SK-N-SH (cell line): ENCODE data around the gene GPRC5A.
"Not testable (repeated sequence)": the region's sequence is repeated elsewhere in the genome, so short reads cannot be mapped to it uniquely, and the experiment has no call there.

ENCODE experiments used
- EZH2phosphoT487 ChIP-seq: fragments of 200-600 bp; sonication (generic); IDR thresholded peaks from 2 replicates; pipeline ENCODE4 v1.6.1; 2017; ENCODE audit warnings: low read depth, mixed run types, mild to moderate bottlenecking, antibody characterized with exemption, moderate library complexity, borderline replicate concordance
- GABPA ChIP-seq: IDR thresholded peaks from 2 replicates; pipeline ENCODE4 v1.4.0; 2012; ENCODE audit warnings: low read depth, mild to moderate bottlenecking
- JUND ChIP-seq: IDR thresholded peaks from 2 replicates; pipeline ENCODE4 v1.4.0; 2012
- MAX ChIP-seq: IDR thresholded peaks from 2 replicates; pipeline ENCODE4 v1.4.0; 2012; ENCODE audit warnings: low read depth
- MXI1 ChIP-seq: IDR thresholded peaks from 2 replicates; pipeline ENCODE4 v1.6.1; 2012; ENCODE audit warnings: mild to moderate bottlenecking, low read depth, low read length, improper control_type of control experiment
- RAD21 ChIP-seq: IDR thresholded peaks from 2 replicates; pipeline ENCODE4 v1.6.1; 2012; ENCODE audit warnings: mild to moderate bottlenecking, low read length
- RCOR1 ChIP-seq: fragments of 150-350 bp; IDR thresholded peaks from 2 replicates; pipeline ENCODE4 v1.6.1; 2017; ENCODE audit warnings: antibody characterized with exemption, low read length
- REST ChIP-seq: IDR thresholded peaks from 2 replicates; pipeline ENCODE4 v1.6.1; 2012; ENCODE audit warnings: mild to moderate bottlenecking, low read depth, low read length, moderate library complexity
- RFX5 ChIP-seq: IDR thresholded peaks from 2 replicates; pipeline ENCODE4 v1.6.1; 2012; ENCODE audit warnings: mild to moderate bottlenecking, improper control_type of control experiment, low read length
- SIN3A ChIP-seq: IDR thresholded peaks from 2 replicates; pipeline ENCODE4 v1.6.1; 2012; ENCODE audit warnings: low read depth, mild to moderate bottlenecking, low read length, moderate library complexity, borderline replicate concordance
- SMC3 ChIP-seq: IDR thresholded peaks from 2 replicates; pipeline ENCODE4 v1.6.1; 2012; ENCODE audit warnings: low read depth, low read length, improper control_type of control experiment
- TF ChIP-seq, protein P1 (sequence below): fragments of 200-600 bp; sonication (generic); IDR thresholded peaks from 2 replicates; pipeline ENCODE4 v1.6.1; 2017; ENCODE audit warnings: antibody characterized with exemption, mild to moderate bottlenecking, moderate library complexity

DNA sequence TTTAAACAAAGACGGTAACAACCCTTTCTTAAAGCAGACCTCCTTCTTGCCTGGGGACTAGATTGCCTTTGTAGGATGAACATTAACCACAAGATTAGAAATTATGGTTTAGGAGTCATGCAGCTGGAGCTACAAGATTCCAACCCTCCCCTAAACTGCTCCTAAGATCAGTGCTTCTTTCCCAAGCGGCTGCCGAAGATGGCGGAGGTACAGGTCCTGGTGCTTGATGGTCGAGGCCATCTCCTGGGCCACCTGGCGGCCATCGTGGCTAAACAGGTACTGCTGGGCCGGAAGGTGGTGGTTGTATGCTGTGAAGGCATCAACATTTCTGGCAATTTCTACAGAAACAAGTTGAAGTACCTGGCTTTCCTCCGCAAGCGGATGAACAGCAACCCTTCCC is 16.1 kb upstream of the GPRC5A start:
- TF ChIP-seq EZH2phosphoT487, SIN3A, MAX, GABPA, REST, RFX5, MXI1, RCOR1, RAD21, JUND, SMC3: not testable (repeated sequence)
- TF ChIP-seq, protein P1, sequence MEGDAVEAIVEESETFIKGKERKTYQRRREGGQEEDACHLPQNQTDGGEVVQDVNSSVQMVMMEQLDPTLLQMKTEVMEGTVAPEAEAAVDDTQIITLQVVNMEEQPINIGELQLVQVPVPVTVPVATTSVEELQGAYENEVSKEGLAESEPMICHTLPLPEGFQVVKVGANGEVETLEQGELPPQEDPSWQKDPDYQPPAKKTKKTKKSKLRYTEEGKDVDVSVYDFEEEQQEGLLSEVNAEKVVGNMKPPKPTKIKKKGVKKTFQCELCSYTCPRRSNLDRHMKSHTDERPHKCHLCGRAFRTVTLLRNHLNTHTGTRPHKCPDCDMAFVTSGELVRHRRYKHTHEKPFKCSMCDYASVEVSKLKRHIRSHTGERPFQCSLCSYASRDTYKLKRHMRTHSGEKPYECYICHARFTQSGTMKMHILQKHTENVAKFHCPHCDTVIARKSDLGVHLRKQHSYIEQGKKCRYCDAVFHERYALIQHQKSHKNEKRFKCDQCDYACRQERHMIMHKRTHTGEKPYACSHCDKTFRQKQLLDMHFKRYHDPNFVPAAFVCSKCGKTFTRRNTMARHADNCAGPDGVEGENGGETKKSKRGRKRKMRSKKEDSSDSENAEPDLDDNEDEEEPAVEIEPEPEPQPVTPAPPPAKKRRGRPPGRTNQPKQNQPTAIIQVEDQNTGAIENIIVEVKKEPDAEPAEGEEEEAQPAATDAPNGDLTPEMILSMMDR = not testable (repeated sequence)
